Measurements from ENCODE around the gene CEACAM21.

- TF ChIP-seq, protein P1, sequence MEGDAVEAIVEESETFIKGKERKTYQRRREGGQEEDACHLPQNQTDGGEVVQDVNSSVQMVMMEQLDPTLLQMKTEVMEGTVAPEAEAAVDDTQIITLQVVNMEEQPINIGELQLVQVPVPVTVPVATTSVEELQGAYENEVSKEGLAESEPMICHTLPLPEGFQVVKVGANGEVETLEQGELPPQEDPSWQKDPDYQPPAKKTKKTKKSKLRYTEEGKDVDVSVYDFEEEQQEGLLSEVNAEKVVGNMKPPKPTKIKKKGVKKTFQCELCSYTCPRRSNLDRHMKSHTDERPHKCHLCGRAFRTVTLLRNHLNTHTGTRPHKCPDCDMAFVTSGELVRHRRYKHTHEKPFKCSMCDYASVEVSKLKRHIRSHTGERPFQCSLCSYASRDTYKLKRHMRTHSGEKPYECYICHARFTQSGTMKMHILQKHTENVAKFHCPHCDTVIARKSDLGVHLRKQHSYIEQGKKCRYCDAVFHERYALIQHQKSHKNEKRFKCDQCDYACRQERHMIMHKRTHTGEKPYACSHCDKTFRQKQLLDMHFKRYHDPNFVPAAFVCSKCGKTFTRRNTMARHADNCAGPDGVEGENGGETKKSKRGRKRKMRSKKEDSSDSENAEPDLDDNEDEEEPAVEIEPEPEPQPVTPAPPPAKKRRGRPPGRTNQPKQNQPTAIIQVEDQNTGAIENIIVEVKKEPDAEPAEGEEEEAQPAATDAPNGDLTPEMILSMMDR (IDR thresholded peaks at IDR 0.05; ENCODE audit: low read depth, low read length) = no peak
- no peak for TF ChIP-seq EZH2phosphoT487 (IDR thresholded peaks at IDR 0.05; ENCODE audit: low read depth)
Observed at GRCh38 chr19:41540041-41540695, 35.8 kb upstream of the CEACAM21 start.
